H1 (cell line): ENCODE measurements around the gene CDC42EP5. TPM values are rescaled to one million over a fixed set of nuclear protein-coding genes. Genes with fewer than 3 reads are reported as not detected.

Experiments
- CTCF ChIA-PET: fragments of 300-600 bp; sonication (Branson Sonifier 250); formaldehyde crosslinking; loops from one replicate; lab custom pipeline; 2021; ENCODE audit not compliant: partially characterized antibody; lab: Charles Lee
- POLR2A ChIA-PET: fragments of 300-600 bp; sonication (Branson Sonifier 250); formaldehyde crosslinking; loops from one replicate; lab custom pipeline; 2021; ENCODE audit warnings: inconsistent platforms; ENCODE audit not compliant: partially characterized antibody; lab: Charles Lee
- DNase-seq, 2 experiments: peaks; one replicate each; pipeline versions ENCODE4 v3.0.0 to v3.0.0-alpha.2; 2010 to 2022; ENCODE audit warnings: low spot score in 2 of 2, low read depth in 1 of 2, mixed read lengths in 1 of 2
- FAIRE-seq: peaks from 2 replicates; lab custom pipeline; 2011; peaks lifted over from hg19 to GRCh38; lab: Jason Lieb, UNC
- H2AFZ ChIP-seq: 2 replicates; pipeline ENCODE4 v1.8.1; 2012; ENCODE audit warnings: low read length, inconsistent platforms
- H2AK5ac ChIP-seq: 2 replicates; pipeline ENCODE4 v1.6.1; 2013; ENCODE audit warnings: low read depth, low read length
- H2BK120ac ChIP-seq: replicated peaks from 2 replicates; pipeline ENCODE3; 2013; ENCODE audit warnings: low read depth, low read length, inconsistent platforms
- H2BK12ac ChIP-seq: 2 replicates; pipeline ENCODE4 v1.6.1; 2013; ENCODE audit warnings: low read depth, low read length
- H2BK15ac ChIP-seq: 2 replicates; pipeline ENCODE4 v1.6.1; 2013; ENCODE audit warnings: low read length
- H2BK20ac ChIP-seq: 2 replicates; pipeline ENCODE4 v1.6.1; 2013; ENCODE audit warnings: low read length
- H2BK5ac ChIP-seq: 2 replicates; pipeline ENCODE4 v1.6.1; 2013; ENCODE audit warnings: low read depth, low read length
- H3K14ac ChIP-seq: 2 replicates; pipeline ENCODE4 v1.6.1; 2013; ENCODE audit warnings: inconsistent platforms; ENCODE audit not compliant: insufficient read length
- H3K18ac ChIP-seq: 2 replicates; pipeline ENCODE4 v1.6.1; 2013; ENCODE audit warnings: low read length; ENCODE audit errors: extremely low read depth
- H3K23ac ChIP-seq: 2 replicates; pipeline ENCODE4 v1.6.1; 2013; ENCODE audit warnings: inconsistent platforms; ENCODE audit not compliant: insufficient read length
- H3K23me2 ChIP-seq: 2 replicates; pipeline ENCODE4 v1.6.1; 2013; ENCODE audit warnings: low read depth, low read length
- H3K27ac ChIP-seq: 2 replicates; pipeline ENCODE4 v1.6.1; 2011; ENCODE audit warnings: low read depth, low read length, inconsistent platforms
- H3K27me3 ChIP-seq, 4 experiments: replicated peaks in 1 of 4; 1 replicate in 1 of 4; 2 replicates in 3 of 4; pipeline versions ENCODE4 v1.6.1 to v1.8.1; 2011 to 2013; ENCODE audit warnings: low read length in 3 of 4, mild to moderate bottlenecking in 3 of 4, inconsistent platforms in 2 of 4, mixed read lengths in 2 of 4, moderate library complexity in 1 of 4; ENCODE audit not compliant: control insufficient read depth in 3 of 4, insufficient read depth in 3 of 4; ENCODE audit errors: extremely low read depth in 1 of 4
- H3K36me3 ChIP-seq, 4 experiments: 2 replicates each; pipeline versions ENCODE4 v1.6.1 to v1.8.1; 2011 to 2013; ENCODE audit warnings: mild to moderate bottlenecking in 4 of 4, low read length in 3 of 4, moderate library complexity in 2 of 4, control low read depth in 1 of 4, inconsistent platforms in 1 of 4; ENCODE audit not compliant: insufficient read depth in 4 of 4, control insufficient read depth in 2 of 4
- H3K4ac ChIP-seq: replicated peaks from 2 replicates; pipeline ENCODE3; 2013; ENCODE audit warnings: low read length, low read depth, mixed read lengths, inconsistent platforms; ENCODE audit not compliant: insufficient read length
- H3K4me1 ChIP-seq, 4 experiments: replicated peaks in 1 of 4; 1 replicate in 1 of 4; 2 replicates in 3 of 4; pipeline versions ENCODE4 v1.6.1 to v1.8.1; 2011 to 2013; ENCODE audit warnings: low read length in 3 of 4, inconsistent platforms in 2 of 4, mixed read lengths in 1 of 4; ENCODE audit not compliant: insufficient read depth in 4 of 4, control insufficient read depth in 3 of 4
- H3K4me2 ChIP-seq, 2 experiments: 2 replicates each; pipeline versions ENCODE4 v1.6.1 to v1.8.1; 2011 to 2013; ENCODE audit warnings: low read depth in 2 of 2, low read length in 2 of 2, control low read depth in 1 of 2, inconsistent platforms in 1 of 2, mild to moderate bottlenecking in 1 of 2; ENCODE audit not compliant: insufficient read depth in 1 of 2
- H3K4me3 ChIP-seq, 4 experiments: fragments of 200-600, 300-600 bp in 1 of 4; sonication (generic), shearing (Covaris generic), sonication (Bioruptor Twin) in 1 of 4; 2 replicates each; pipeline versions ENCODE4 v1.5.1 to v1.8.1; 2011 to 2016; ENCODE audit warnings: low read length in 4 of 4, low read depth in 3 of 4, control low read depth in 2 of 4, inconsistent platforms in 2 of 4, mild to moderate bottlenecking in 2 of 4, mixed read lengths in 1 of 4, moderate library complexity in 1 of 4; ENCODE audit not compliant: insufficient read depth in 2 of 4; ENCODE audit errors: extremely low read depth in 1 of 4
- H3K56ac ChIP-seq: replicated peaks from 2 replicates; pipeline ENCODE3; 2013; ENCODE audit warnings: low read depth, mild to moderate bottlenecking, mixed read lengths, low read length, inconsistent platforms; ENCODE audit not compliant: insufficient read length
- H3K79me1 ChIP-seq: 2 replicates; pipeline ENCODE4 v1.6.1; 2013; ENCODE audit warnings: low read depth, low read length, control low read depth
- H3K79me2 ChIP-seq, 2 experiments: 2 replicates each; pipeline versions ENCODE4 v1.6.1 to v1.8.1; 2012 to 2013; ENCODE audit warnings: low read length in 2 of 2, mild to moderate bottlenecking in 2 of 2, inconsistent platforms in 1 of 2; ENCODE audit not compliant: insufficient read depth in 2 of 2, control insufficient read depth in 1 of 2
- H3K9ac ChIP-seq, 4 experiments: replicated peaks in 1 of 4; 1 replicate in 1 of 4; 2 replicates in 3 of 4; pipeline versions ENCODE4 v1.6.1 to v1.8.1; 2011 to 2013; ENCODE audit warnings: low read depth in 3 of 4, low read length in 3 of 4, control low read depth in 2 of 4, mild to moderate bottlenecking in 2 of 4, moderate library complexity in 2 of 4, inconsistent platforms in 1 of 4; ENCODE audit errors: extremely low read depth in 1 of 4
- H3K9me3 ChIP-seq, 2 experiments: 2 replicates each; pipeline versions ENCODE4 v1.6.1 to v1.8.1; 2012 to 2013; ENCODE audit warnings: mild to moderate bottlenecking in 2 of 2, moderate library complexity in 2 of 2, control low read depth in 1 of 2, inconsistent platforms in 1 of 2, low read depth in 1 of 2, low read length in 1 of 2, mixed read lengths in 1 of 2; ENCODE audit not compliant: insufficient read depth in 2 of 2
- H4K20me1 ChIP-seq, 2 experiments: replicated peaks in 1 of 2; 2 replicates each; pipeline versions ENCODE3 to v1.8.1; 2011 to 2013; ENCODE audit warnings: inconsistent platforms in 2 of 2, low read length in 2 of 2, mild to moderate bottlenecking in 1 of 2; ENCODE audit not compliant: insufficient read depth in 2 of 2, control insufficient read depth in 1 of 2
- H4K5ac ChIP-seq: 2 replicates; pipeline ENCODE4 v1.6.1; 2013; ENCODE audit warnings: low read length, low read depth, mixed read lengths, inconsistent platforms; ENCODE audit not compliant: insufficient read length
- H4K8ac ChIP-seq: 2 replicates; pipeline ENCODE4 v1.8.0; 2013; ENCODE audit warnings: mild to moderate bottlenecking, moderate library complexity, low read length, inconsistent platforms; ENCODE audit not compliant: insufficient read depth; ENCODE audit errors: extremely low read depth
- H4K91ac ChIP-seq: replicated peaks from 2 replicates; pipeline ENCODE3; 2013; ENCODE audit warnings: low read length, mixed read lengths, inconsistent platforms; ENCODE audit not compliant: insufficient read length
- CBX8 ChIP-seq: fragments of 300-800, 300-1000 bp; sonication (generic); IDR thresholded peaks from 2 replicates; pipeline ENCODE4 v1.7.1; 2016; ENCODE audit warnings: low read depth, low read length, borderline replicate concordance
- CREB1 ChIP-seq: IDR thresholded peaks from 2 replicates; pipeline ENCODE4 v1.6.1; 2012; ENCODE audit warnings: inconsistent platforms
- HDAC2 ChIP-seq, 2 experiments: fragments of 300-600 bp in 1 of 2; sonication (generic) in 1 of 2; IDR thresholded peaks; 2 replicates each; pipeline ENCODE4 v1.6.1; 2011 to 2012; ENCODE audit warnings: low read depth in 2 of 2, low read length in 2 of 2, mild to moderate bottlenecking in 2 of 2, moderate library complexity in 2 of 2, borderline replicate concordance in 1 of 2, inconsistent platforms in 1 of 2
- HDAC6 ChIP-seq: IDR thresholded peaks from one replicate; pipeline ENCODE4 v1.7.1; 2012; ENCODE audit warnings: low read depth, mild to moderate bottlenecking, inconsistent platforms, low read length, moderate library complexity
- KDM1A ChIP-seq: fragments of 200-600, 300-600 bp; sonication (generic); IDR thresholded peaks from 2 replicates; pipeline ENCODE4 v1.7.1; 2016; ENCODE audit warnings: mild to moderate bottlenecking, low read length, borderline replicate concordance
- KDM5A ChIP-seq: fragments of 200-600 bp; IDR thresholded peaks from 2 replicates; pipeline ENCODE4 v1.7.1; 2012; ENCODE audit warnings: mild to moderate bottlenecking, low read length, inconsistent platforms, mixed read lengths
- RFX5 ChIP-seq: IDR thresholded peaks from 2 replicates; pipeline ENCODE4 v1.6.1; 2011; ENCODE audit warnings: low read depth, low read length, improper control_type of control experiment, borderline replicate concordance
- SIN3A ChIP-seq, 2 experiments: IDR thresholded peaks in 1 of 2; conservative IDR thresholded peaks in 1 of 2; 2 replicates each; pipeline ENCODE4 v1.6.1; 2011 to 2012; ENCODE audit warnings: low read length in 2 of 2, improper control_type of control experiment in 1 of 2, low read depth in 1 of 2, mild to moderate bottlenecking in 1 of 2
- SP4 ChIP-seq: IDR thresholded peaks from 2 replicates; pipeline ENCODE4 v1.6.1; 2012; ENCODE audit warnings: low read length, inconsistent platforms
- SRF ChIP-seq: IDR thresholded peaks from 2 replicates; pipeline ENCODE4 v1.6.1; 2011; ENCODE audit warnings: mild to moderate bottlenecking, low read depth, low read length, moderate library complexity
- SUZ12 ChIP-seq: fragments of 200-600 bp; sonication (generic); IDR thresholded peaks from 2 replicates; pipeline ENCODE4 v1.6.1; 2012; ENCODE audit warnings: mild to moderate bottlenecking, inconsistent platforms, low read length, moderate library complexity, mixed read lengths
- TAF7 ChIP-seq: optimal IDR thresholded peaks from 2 replicates; pipeline ENCODE3; 2011; ENCODE audit warnings: low read depth, mild to moderate bottlenecking, inconsistent platforms, low read length, moderate library complexity, borderline replicate concordance
- YY1 ChIP-seq: IDR thresholded peaks from 2 replicates; pipeline ENCODE4 v1.6.1; 2011; ENCODE audit warnings: low read depth, mild to moderate bottlenecking, low read length
- WGBS, 2 experiments: shearing (Covaris generic) in 1 of 2; methylation state at CpG; one replicate each; pipeline versions ENCODE4 v1.1.6 to v1.1.7; 2013 to 2015; ENCODE audit warnings: low lambda C conversion rate in 2 of 2, mixed read lengths in 2 of 2, inconsistent platforms in 1 of 2, low coverage in 1 of 2, missing lambda C conversion rate in 1 of 2; ENCODE audit not compliant: insufficient replicate concordance in 2 of 2, insufficient coverage in 1 of 2, insufficient read length in 1 of 2; ENCODE audit errors: extremely low coverage in 1 of 2, missing lambda C conversion rate in 1 of 2; 5-methylcytosine and 5-hydroxymethylcytosine counted together
- polyA plus RNA-seq, 7 experiments: library from polyadenylated mRNA; depleted of rRNA in 3 of 7; stranded (reverse) in 5 of 7; unstranded in 2 of 7; fragments of >200 nt in 5 of 7; fragments of 200-250 nt in 2 of 7; gene quantifications; 1 replicate in 5 of 7; 2 replicates in 1 of 7; 4 replicates in 1 of 7; pipeline versions ENCODE4 v1.2.1 to v1.2.3, GENCODE V29; 2011 to 2013; ENCODE audit warnings: missing spikeins in 2 of 7, mixed read lengths in 2 of 7
- total RNA-seq: library from RNA; stranded (reverse); fragmentation: NEBNext Ultra II Directional; extraction: Animal tissue kit (Norgen Biotek cat#: 25700); gene quantifications from 2 replicates; pipeline ENCODE4 v1.2.1, GENCODE V29; 2021

The CDC42EP5 gene
- total and polyA plus RNA-seq, 2 of the 8 experiments (the other 6 are each of a cell fraction or from before 2014, with no cell fraction given): 1.8 to 2.1 TPM

DNA sequence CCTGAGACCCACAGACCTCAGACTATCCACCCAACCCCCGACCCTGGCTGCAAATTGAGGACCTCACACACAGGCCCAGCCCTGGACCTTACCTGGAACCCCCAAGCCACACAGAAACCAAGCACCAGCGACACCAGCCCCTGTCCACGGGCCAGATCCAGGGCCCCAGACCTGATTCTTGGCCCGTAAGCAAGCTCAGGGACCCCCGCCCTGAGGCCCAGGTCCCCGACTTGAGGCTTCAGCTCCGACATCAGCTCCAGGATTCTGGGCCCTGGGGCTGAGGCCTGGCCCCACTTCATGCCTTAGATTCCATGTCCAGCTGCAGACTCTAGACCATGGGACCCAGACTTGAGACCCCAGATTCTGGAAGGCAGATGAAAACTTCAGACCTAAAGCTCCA is 51.6 kb downstream of the CDC42EP5 start:
- no peaks in the 10 kb centered on the region for H3K9me3 ChIP-seq
- H3K79me1 ChIP-seq: peaks cover 16% of the 10 kb centered on the region
- H3K27me3 ChIP-seq: peaks cover 0 to 4% (median 2%) of the 10 kb centered on the region in 4 experiments; a peak in 3 of 7 replicates
- FAIRE-seq (no peak), DNase-seq (no peak)
- peak overlapping the region; percentile 97 for H3K18ac ChIP-seq
- peaks cover 10% of the 10 kb centered on the region for H3K23me2 ChIP-seq
- peak overlapping the region in 2 of 4 experiments; percentile 26 to 59; a peak in 3 of 8 replicates for H3K4me3 ChIP-seq
- peak overlapping the region; percentile 80; the same call in 1 of the 2 replicates for H2AK5ac ChIP-seq
- peak overlapping the region; percentile 34 for H4K5ac ChIP-seq
- H3K9ac ChIP-seq: peak overlapping the region in 1 of 4 experiments; percentile 13; a peak in 1 of 7 replicates
- peak overlapping the region; percentile 95; the same call in 1 of the 2 replicates for H2BK15ac ChIP-seq
- peaks cover 15 to 48% (median 36%) of the 10 kb centered on the region in 4 experiments for H3K4me1 ChIP-seq
- POLR2A ChIA-PET: interaction anchor here (1.2 to 5.6 kb wide), 8 partner anchors 13 to 264 kb away, joined by 3 to 133 read pairs (median 6); partner anchors contain the start of genes LENG8 and RPS9
- CTCF ChIA-PET: interaction anchor here (0.6 to 4.9 kb wide), 12 partner anchors 8 to 1840 kb away, joined by 3 to 58 read pairs (median 3); no protein-coding TSS in a partner anchor
- H3K4me2 ChIP-seq: peak overlapping the region; percentile 44 to 86
- peaks cover 0 to 14% of the 10 kb centered on the region in 2 experiments for H4K20me1 ChIP-seq
- H2BK20ac ChIP-seq: peak overlapping the region; percentile 86
- no peak overlapping the region for H3K14ac ChIP-seq
- H2BK12ac ChIP-seq: peak overlapping the region; percentile 98; the same call in 1 of the 2 replicates
- no peak overlapping the region for H3K4ac ChIP-seq
- H2BK120ac ChIP-seq: peak overlapping the region; percentile 88
- H4K8ac ChIP-seq: peak overlapping the region; percentile 53; the same call in 1 of the 2 replicates
- peaks cover 2 to 23% (median 3%) of the 10 kb centered on the region in 4 experiments; a peak in 7 of 8 replicates for H3K36me3 ChIP-seq
- peak overlapping the region; percentile 96 for H4K91ac ChIP-seq
- no peak overlapping the region for H3K23ac ChIP-seq
- H2AFZ ChIP-seq: no peak overlapping the region
- H3K79me2 ChIP-seq: peaks cover 7 to 8% of the 10 kb centered on the region in 2 experiments; a peak in 2 of 4 replicates
- WGBS, 2 experiments: 60% methylated on average over 6 of the region's 7 CpGs; no CpG with 5 or more reads in 1 of the 2 experiments
- no peak overlapping the region for H3K27ac ChIP-seq
- no peak overlapping the region for H3K56ac ChIP-seq
- peak overlapping the region; percentile 97; the same call in 1 of the 2 replicates for H2BK5ac ChIP-seq
- TF ChIP-seq CBX8 (no peak), SRF (no peak), KDM1A (no peak), RFX5 (no peak), KDM5A (no peak), CREB1 (no peak), HDAC6 (no peak), SIN3A (conservative IDR thresholded peaks at IDR 0.05 in 1 of 2, IDR thresholded peaks at IDR 0.05 in 1 of 2; ENCODE audit: low read depth in 1 of 2, low read length in 2 of 2) (no peak), TAF7 (no peak), YY1 (no peak), SUZ12 (no peak), SP4 (no peak), HDAC2 (IDR thresholded peaks at IDR 0.05; ENCODE audit: borderline replicate concordance in 1 of 2, low read depth in 2 of 2, low read length in 2 of 2) (no peak)
